Cerebellar nuclear complex (tissue), 1 donor: ENCODE measurements around the gene KCNJ3.
"Not testable (repeated sequence)": the region's sequence is repeated elsewhere in the genome, so short reads cannot be mapped to it uniquely, and the experiment has no call there.

ENCODE experiments used
- DNase-seq, 2 experiments: peaks; one replicate each; lab custom pipeline; 2025; lab: John Stamatoyannopoulos, UW

Gene KCNJ3

DNA sequence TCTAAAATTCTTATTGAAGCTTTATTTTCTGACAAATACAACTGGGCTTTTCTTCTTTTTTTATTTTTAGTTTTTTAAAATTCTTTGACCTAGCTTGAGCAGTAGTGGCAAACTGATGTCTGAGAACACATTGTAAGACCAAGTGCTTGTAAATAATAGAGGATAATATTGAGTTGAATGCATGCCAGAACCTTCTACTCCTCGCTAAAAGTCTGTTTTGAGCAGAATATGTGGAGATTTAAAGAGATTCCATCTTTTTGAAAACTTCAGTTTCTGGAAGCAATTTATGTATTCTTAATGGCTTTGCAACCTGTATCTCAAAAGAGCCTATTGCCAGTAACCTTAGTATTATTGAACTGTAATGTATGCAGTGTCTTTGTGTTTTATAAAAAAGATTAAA is 148.3 kb downstream of the KCNJ3 start:
- peak in 1 of 2 experiments; percentile 28 for DNase-seq

DNA sequence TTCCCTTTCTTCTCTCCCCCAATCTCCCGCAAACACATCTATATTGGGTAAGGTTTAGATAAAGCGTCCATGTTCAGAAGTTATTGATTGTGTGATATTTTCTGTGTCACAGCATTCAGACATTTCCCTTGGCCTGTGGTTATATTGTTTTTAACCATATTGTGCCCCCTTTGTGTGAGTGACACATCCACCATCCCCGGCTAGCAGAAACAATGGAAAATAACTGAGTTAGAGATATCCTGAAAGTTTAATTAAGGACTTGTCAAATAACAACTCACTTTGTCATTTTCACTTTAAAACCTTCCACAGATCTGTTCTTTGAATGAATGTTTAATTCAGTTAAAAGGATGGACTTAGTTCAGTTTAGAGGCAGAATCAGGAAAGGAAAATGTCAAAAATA is 151.0 kb downstream of the KCNJ3 start:
- DNase-seq = no peak

DNA sequence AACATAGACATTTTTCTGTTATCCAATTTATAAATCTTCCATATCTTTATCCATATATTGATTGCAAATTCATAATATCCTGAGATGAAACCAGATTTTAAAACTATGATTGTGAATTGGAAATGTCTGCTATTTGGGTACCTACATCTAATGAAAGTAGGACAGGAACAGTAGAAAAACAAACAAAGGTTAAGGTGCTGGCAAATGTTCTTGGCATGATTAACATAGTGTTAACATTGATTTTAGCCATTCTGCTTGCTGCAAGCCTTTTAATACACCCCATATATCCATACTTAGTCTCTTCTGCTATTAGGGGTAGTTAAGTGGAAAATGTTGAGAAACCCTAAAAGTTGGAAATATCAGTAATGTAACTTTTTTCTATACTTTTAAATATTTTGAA is 152.0 kb downstream of the KCNJ3 start:
- no peak for DNase-seq

GRCh38 chr2:154855138-154855537 is 156.6 kb downstream of the KCNJ3 start:
- DNase-seq = no peak

- not testable (repeated sequence) for DNase-seq
Measured at GRCh38 chr2:154867151-154867550, 168.7 kb downstream of the KCNJ3 start.

GRCh38 chr2:154875999-154876398 is 177.5 kb downstream of the KCNJ3 start:
- no peak for DNase-seq

DNA sequence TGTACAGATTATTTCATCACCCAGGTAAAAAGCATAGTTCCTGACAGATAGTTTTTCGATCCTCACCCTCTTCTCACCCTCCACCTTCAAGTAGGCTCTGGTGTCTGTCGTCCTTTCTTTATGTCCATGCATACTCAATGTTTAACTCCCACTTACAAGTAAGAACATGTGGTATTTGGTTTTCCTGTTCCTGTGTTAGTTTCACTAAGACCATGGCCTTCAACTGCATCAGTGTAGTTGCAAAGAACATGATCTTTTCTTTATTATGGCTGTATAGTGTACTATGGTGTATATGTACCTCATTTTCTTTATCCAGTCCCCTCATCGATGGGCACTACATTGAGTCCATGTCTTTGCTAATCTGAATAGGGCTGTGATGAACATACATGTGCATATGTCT is 184.2 kb downstream of the KCNJ3 start:
- no peak for DNase-seq

DNA sequence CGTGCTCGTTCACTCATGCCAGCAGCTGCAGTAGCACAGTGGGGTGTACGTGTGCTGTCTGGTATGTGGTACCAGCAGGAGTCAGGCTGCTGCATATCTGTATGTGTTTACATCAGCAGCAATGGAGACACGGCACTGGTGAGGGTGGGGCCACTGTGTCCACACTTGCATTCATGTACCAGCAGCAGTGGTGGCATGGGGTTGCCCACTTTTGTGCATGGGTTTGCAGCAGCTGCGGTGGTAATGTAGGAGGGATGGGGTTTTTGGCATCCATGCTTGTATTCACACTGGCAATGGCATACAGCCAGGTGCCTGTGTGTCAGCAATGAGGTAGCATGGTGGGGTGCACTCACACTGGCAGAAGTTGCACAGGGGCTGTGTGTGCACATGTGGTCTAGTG is 187.8 kb downstream of the KCNJ3 start:
- no peak for DNase-seq

DNA sequence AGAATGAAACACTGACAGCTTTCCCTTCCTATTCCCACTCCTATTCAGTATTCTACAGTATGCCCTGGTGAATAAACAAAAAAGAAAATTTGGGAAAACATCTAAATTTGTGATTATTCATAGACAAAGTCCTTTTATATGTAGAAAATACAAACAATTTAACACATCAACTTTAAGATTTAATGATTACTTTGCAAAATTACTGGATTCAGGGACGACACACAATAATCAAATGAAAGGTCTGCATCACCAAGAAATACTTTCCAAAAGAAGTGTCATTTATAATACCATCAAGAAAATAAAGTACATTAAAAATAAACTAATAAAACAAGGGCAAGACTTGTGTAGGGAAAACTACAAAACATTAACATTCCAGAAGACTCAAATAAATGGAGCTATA is 199.8 kb downstream of the KCNJ3 start:
- no peak for DNase-seq

DNA sequence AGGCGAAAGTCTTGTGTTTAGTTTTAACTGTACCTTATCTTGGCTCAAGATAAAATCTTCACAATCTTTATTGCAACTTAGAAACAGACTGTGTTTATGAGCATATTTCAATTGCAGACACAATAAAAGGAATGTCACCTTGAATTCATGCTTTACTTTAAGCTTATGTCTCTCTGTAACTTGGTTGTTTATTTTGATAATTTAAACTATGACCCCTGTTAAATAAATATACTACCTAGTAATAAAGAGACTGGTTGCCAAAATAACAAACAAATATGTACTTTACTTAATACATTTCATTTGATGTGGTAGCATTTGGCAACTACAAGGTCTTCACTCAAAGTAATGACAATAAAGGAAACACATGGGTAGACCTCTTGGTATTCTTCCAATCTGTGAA is 202.6 kb downstream of the KCNJ3 start:
- DNase-seq = no peak
